CD4-positive, alpha-beta T cell (primary cell): ENCODE results near the gene NSDHL. TPM values are rescaled to one million over a fixed set of nuclear protein-coding genes. Genes with fewer than 3 reads are reported as not detected.

ENCODE experiments used
- ATAC-seq: fragments of 200-7000 bp; cut with Tn5 transposase; one replicate; pipeline ENCODE4 v1.10.0; 2022; ENCODE audit warnings: mild to moderate bottlenecking; ENCODE audit not compliant: poor library complexity
- CTCF ChIA-PET: fragments of 350-600 bp; sonication (Branson Sonifier 250); formaldehyde crosslinking; loops from one replicate; lab custom pipeline; 2021; ENCODE audit warnings: antibody characterized with exemption, inconsistent platforms; lab: Charles Lee
- POLR2A ChIA-PET: fragments of 350-600 bp; sonication (Branson Sonifier 250); formaldehyde crosslinking; loops from one replicate; lab custom pipeline; 2021; ENCODE audit warnings: antibody characterized with exemption, inconsistent platforms; lab: Charles Lee
- DNase-seq, 14 experiments: peaks; one replicate each; pipeline ENCODE4 v3.0.0-alpha.2; 2013 to 2020; ENCODE audit warnings: mixed read lengths in 2 of 14
- H3K27ac ChIP-seq, 2 donors: one replicate each; pipeline versions ENCODE4 v1.5.1 to v1.7.0; 2013; ENCODE audit warnings: low read length in 2 of 2, low read depth in 1 of 2, mild to moderate bottlenecking in 1 of 2
- H3K27me3 ChIP-seq, 2 experiments: 1 replicate in 1 of 2; 2 replicates in 1 of 2; pipeline versions ENCODE4 v1.6.1 to v1.7.0; 2013; ENCODE audit warnings: low read length in 2 of 2, control low read depth in 1 of 2, mild to moderate bottlenecking in 1 of 2, moderate library complexity in 1 of 2; ENCODE audit not compliant: insufficient read depth in 2 of 2, control insufficient read depth in 1 of 2
- H3K36me3 ChIP-seq: one replicate; pipeline ENCODE4 v1.6.1; 2013; ENCODE audit warnings: low read length, control low read depth; ENCODE audit not compliant: insufficient read depth
- H3K4me1 ChIP-seq: one replicate; pipeline ENCODE4 v1.6.1; 2013; ENCODE audit warnings: low read length, control low read depth; ENCODE audit not compliant: insufficient read depth
- H3K4me3 ChIP-seq: one replicate; pipeline ENCODE4 v1.5.1; 2013; ENCODE audit warnings: mild to moderate bottlenecking, low read length, moderate library complexity
- H3K9me3 ChIP-seq, 2 experiments: 1 replicate in 1 of 2; 2 replicates in 1 of 2; pipeline versions ENCODE4 v1.6.1 to v1.7.0; 2013; ENCODE audit warnings: low read length in 2 of 2, mild to moderate bottlenecking in 2 of 2, control low read depth in 1 of 2, moderate library complexity in 1 of 2; ENCODE audit not compliant: control insufficient read depth in 1 of 2, insufficient read depth in 1 of 2
- H3K27ac Mint-ChIP-seq: one replicate; pipeline ENCODE4 v1.8.0; 2020; ENCODE audit warnings: mixed read lengths
- H3K27me3 Mint-ChIP-seq: one replicate; pipeline ENCODE4 v1.8.0; 2021; ENCODE audit warnings: mixed read lengths
- H3K36me3 Mint-ChIP-seq: one replicate; pipeline ENCODE4 v1.8.0; 2021; ENCODE audit warnings: low read depth, mixed read lengths
- H3K4me1 Mint-ChIP-seq: one replicate; pipeline ENCODE4 v1.8.0; 2021; ENCODE audit warnings: low read depth, mixed read lengths
- H3K4me3 Mint-ChIP-seq: one replicate; pipeline ENCODE4 v1.8.0; 2020; ENCODE audit warnings: mild to moderate bottlenecking, mixed read lengths
- H3K9me3 Mint-ChIP-seq: one replicate; pipeline ENCODE4 v1.8.0; 2020; ENCODE audit warnings: mixed read lengths
- intact Hi-C, 2 experiments: fragments of 100-400 bp; cut with DNase I in 1 of 2; cut with micrococcal nuclease in 1 of 2; formaldehyde crosslinking; loops; one replicate each; pipeline versions ENCODE4 v1.15.1 to v1.9.0; 2023 to 2025; cut with DNase I, micrococcal nuclease
- total RNA-seq, 174 experiments: library from RNA in 2 of 174; stranded (reverse) in 2 of 174; gene quantifications; one replicate each; pipeline ENCODE4 v1.2.3 and lab custom pipeline; 2021 to 2026
- TF ChIP-seq, protein P1 (sequence below): fragments of 200-600 bp; IDR thresholded peaks from one replicate; pipeline ENCODE4 v1.8.0; 2022; ENCODE audit warnings: antibody characterized with exemption, mild to moderate bottlenecking

Gene NSDHL
- total RNA-seq, 2 experiments from 2014 or later, result 2.7 to 2.9 TPM

DNA sequence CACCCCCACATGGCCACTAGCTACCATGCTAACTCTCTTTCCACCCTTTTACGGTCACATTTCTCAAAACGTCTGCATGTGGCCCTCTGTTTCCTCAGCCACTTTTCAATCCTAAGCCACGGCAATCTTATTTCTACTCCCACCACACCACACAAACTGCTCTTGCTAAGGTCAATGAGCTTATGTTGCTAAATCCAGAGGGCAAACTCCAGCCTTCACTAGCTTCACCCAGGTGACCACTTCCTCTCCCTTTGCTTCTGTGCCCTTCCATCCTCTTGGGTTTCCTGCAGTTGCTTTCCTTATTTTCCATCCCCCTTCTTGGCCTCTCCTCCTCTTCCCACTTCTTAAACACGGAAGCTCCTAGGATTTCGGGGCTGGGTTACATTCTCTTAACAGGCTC lies 16.8 kb upstream of the NSDHL start:
- H3K9me3 ChIP-seq, result no peaks in the 10 kb centered on the region
- no peak for DNase-seq
- ATAC-seq, result no peak
- Mint-ChIP-seq H3K4me3 (no peak overlapping the region), H3K9me3 (no peaks in the 10 kb centered on the region), H3K36me3 (no peaks in the 10 kb centered on the region), H3K4me1 (peaks cover 10% of the 10 kb centered on the region), H3K27me3 (peaks cover 4% of the 10 kb centered on the region), H3K27ac (no peak overlapping the region)
- H3K27ac ChIP-seq, result no peak overlapping the region
- no peaks in the 10 kb centered on the region for H3K36me3 ChIP-seq
- ChIA-PET CTCF (interaction anchor here (1.0 kb wide), 1 partner anchor 19 kb away, joined by 3 read pairs; no protein-coding TSS in a partner anchor), POLR2A (no interaction called here)
- H3K4me3 ChIP-seq, result no peak overlapping the region
- intact Hi-C loops, result no loop called here
- H3K27me3 ChIP-seq, result peaks cover 0 to 2% of the 10 kb centered on the region in 2 experiments
- no peaks in the 10 kb centered on the region for H3K4me1 ChIP-seq
- TF ChIP-seq, protein P1, sequence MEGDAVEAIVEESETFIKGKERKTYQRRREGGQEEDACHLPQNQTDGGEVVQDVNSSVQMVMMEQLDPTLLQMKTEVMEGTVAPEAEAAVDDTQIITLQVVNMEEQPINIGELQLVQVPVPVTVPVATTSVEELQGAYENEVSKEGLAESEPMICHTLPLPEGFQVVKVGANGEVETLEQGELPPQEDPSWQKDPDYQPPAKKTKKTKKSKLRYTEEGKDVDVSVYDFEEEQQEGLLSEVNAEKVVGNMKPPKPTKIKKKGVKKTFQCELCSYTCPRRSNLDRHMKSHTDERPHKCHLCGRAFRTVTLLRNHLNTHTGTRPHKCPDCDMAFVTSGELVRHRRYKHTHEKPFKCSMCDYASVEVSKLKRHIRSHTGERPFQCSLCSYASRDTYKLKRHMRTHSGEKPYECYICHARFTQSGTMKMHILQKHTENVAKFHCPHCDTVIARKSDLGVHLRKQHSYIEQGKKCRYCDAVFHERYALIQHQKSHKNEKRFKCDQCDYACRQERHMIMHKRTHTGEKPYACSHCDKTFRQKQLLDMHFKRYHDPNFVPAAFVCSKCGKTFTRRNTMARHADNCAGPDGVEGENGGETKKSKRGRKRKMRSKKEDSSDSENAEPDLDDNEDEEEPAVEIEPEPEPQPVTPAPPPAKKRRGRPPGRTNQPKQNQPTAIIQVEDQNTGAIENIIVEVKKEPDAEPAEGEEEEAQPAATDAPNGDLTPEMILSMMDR, result no peak

- intact Hi-C loops, result loop anchor here in 1 of 2 experiments (5.0 kb wide), 1 partner anchor 1665 kb away; no protein-coding TSS in a partner anchor
These were observed 13.6 kb upstream of the NSDHL start for GRCh38 chrX:152817078-152817764.

DNA sequence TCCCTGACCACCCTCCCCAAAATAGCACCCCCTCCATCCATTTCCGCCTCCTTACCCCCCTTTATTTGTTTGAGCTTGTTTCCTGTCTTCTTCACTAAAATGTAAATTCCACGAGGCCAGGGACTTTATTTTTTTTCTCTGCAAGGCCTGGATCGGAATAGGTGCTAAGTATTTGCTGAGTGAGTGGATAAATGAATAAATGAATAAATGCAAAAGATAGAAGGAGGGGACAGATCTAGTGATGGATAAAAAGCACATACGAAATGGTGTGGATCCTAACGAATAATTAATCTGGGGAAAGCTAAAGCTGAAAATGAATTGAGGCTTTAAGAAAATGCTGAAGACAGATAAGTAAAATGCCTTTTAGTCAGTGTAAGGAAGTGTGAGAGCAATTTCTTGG lies 12.5 kb upstream of the NSDHL start:
- peaks cover 2 to 5% of the 10 kb centered on the region in 2 experiments for H3K27me3 ChIP-seq
- no peaks in the 10 kb centered on the region for H3K9me3 Mint-ChIP-seq
- ATAC-seq, result no peak
- peaks cover 8% of the 10 kb centered on the region for H3K27me3 Mint-ChIP-seq
- no peak overlapping the region for H3K27ac Mint-ChIP-seq
- no peak for DNase-seq
- CTCF ChIA-PET, result no interaction called here
- POLR2A ChIA-PET, result no interaction called here
- no peak overlapping the region for H3K27ac ChIP-seq
- no peaks in the 10 kb centered on the region for H3K4me1 ChIP-seq
- TF ChIP-seq, protein P1, result no peak
- intact Hi-C loops, result loop anchor here in 1 of 2 experiments (5.0 kb wide), 1 partner anchor 1666 kb away; no protein-coding TSS in a partner anchor
- H3K4me3 Mint-ChIP-seq, result no peak overlapping the region
- no peaks in the 10 kb centered on the region for H3K36me3 Mint-ChIP-seq
- no peak overlapping the region for H3K4me3 ChIP-seq
- H3K9me3 ChIP-seq, result no peaks in the 10 kb centered on the region
- H3K36me3 ChIP-seq, result no peaks in the 10 kb centered on the region
- H3K4me1 Mint-ChIP-seq, result peaks cover 4% of the 10 kb centered on the region

More at GRCh38 chrX:152817078-152817764, 13.6 kb upstream of the NSDHL start:
- Mint-ChIP-seq H3K27me3 (peaks cover 8% of the 10 kb centered on the region), H3K27ac (no peak overlapping the region), H3K9me3 (no peaks in the 10 kb centered on the region), H3K4me3 (no peak overlapping the region), H3K4me1 (peaks cover 10% of the 10 kb centered on the region), H3K36me3 (no peaks in the 10 kb centered on the region)
- CTCF ChIA-PET, result no interaction called here
- DNase-seq (no peak), ATAC-seq (no peak)
- no peaks in the 10 kb centered on the region for H3K9me3 ChIP-seq
- POLR2A ChIA-PET, result no interaction called here
- no peaks in the 10 kb centered on the region for H3K4me1 ChIP-seq
- H3K27me3 ChIP-seq, result peaks cover 0 to 2% of the 10 kb centered on the region in 2 experiments
- H3K27ac ChIP-seq, result no peak overlapping the region
- TF ChIP-seq, protein P1, result no peak
- no peak overlapping the region for H3K4me3 ChIP-seq
- H3K36me3 ChIP-seq, result no peaks in the 10 kb centered on the region
